Measurements from ENCODE around the gene MPO. TPM values are rescaled to one million over a fixed set of nuclear protein-coding genes. Genes with fewer than 3 reads are reported as not detected.

Gene MPO
- total and polyA plus RNA-seq, 2 of the 8 experiments (the other 6 are each of a cell fraction or from before 2014, with no cell fraction given), result 0.06 to 0.74 TPM

DNA sequence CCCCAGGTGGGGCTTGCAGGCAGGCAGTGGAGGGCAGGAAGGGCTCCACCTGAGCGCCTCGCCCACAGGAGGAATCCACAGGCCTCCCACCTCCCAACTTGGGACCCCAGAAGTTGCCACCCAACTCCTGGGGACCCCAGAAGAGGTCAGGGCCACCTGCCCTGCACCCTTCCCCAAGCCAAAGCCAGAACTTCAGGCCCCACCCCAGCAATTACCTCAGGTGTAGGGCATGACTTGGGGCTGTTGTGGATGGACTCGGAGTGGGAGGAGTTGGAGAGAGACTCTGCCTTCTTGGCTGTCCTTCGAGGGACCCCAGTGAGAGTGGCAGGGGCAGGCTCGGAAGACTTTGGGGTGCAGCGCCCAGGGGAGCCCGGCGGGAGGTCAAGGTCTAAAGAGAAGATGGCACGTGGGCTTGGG is 37.3 kb upstream of the MPO start:
- peaks cover 0 to 3% (median 0%) of the 10 kb centered on the region in 4 experiments; a peak in 2 of 7 replicates for H3K27me3 ChIP-seq (replicated peaks in 1 of 4; ENCODE audit: control insufficient read depth in 3 of 4, extremely low read depth in 1 of 4, insufficient read depth in 3 of 4, low read length in 3 of 4)
- no peak overlapping the region for H2AK5ac ChIP-seq (ENCODE audit: low read depth, low read length)
- H3K56ac ChIP-seq (replicated peaks; ENCODE audit: insufficient read length, low read depth, low read length), result no peak overlapping the region
- no peak overlapping the region for H2BK5ac ChIP-seq (ENCODE audit: low read depth, low read length)
- H4K20me1 ChIP-seq (replicated peaks in 1 of 2; ENCODE audit: control insufficient read depth in 1 of 2, insufficient read depth in 2 of 2, low read length in 2 of 2), result no peaks in the 10 kb centered on the region
- no peak overlapping the region for H2BK12ac ChIP-seq (ENCODE audit: low read depth, low read length)
- DNase-seq (ENCODE audit: low read depth in 1 of 2, low spot score in 2 of 2) (no peak), FAIRE-seq (no peak)
- H3K4me3 ChIP-seq (ENCODE audit: extremely low read depth in 1 of 4, insufficient read depth in 2 of 4, low read depth in 3 of 4, low read length in 4 of 4), result no peak overlapping the region
- no peaks in the 10 kb centered on the region for H3K79me2 ChIP-seq (ENCODE audit: control insufficient read depth in 1 of 2, insufficient read depth in 2 of 2, low read length in 2 of 2)
- no peak overlapping the region for H2BK20ac ChIP-seq (ENCODE audit: low read length)
- POLR2A ChIA-PET (ENCODE audit: partially characterized antibody), result interaction anchor here (1.0 to 3.8 kb wide), 6 partner anchors 10 to 34 kb away, joined by 3 to 12 read pairs (median 4); partner anchors contain the start of gene SUPT4H1
- no peak overlapping the region for H2BK15ac ChIP-seq (ENCODE audit: low read length)
- peaks cover 0 to under 1% (median 0%) of the 10 kb centered on the region in 4 experiments; a peak in 1 of 7 replicates for H3K4me1 ChIP-seq (replicated peaks in 1 of 4; ENCODE audit: control insufficient read depth in 3 of 4, insufficient read depth in 4 of 4, low read length in 3 of 4)
- H3K9me3 ChIP-seq (ENCODE audit: insufficient read depth in 2 of 2, low read depth in 1 of 2, low read length in 1 of 2), result no peaks in the 10 kb centered on the region
- H3K23me2 ChIP-seq (ENCODE audit: low read depth, low read length), result no peaks in the 10 kb centered on the region; the same call in 1 of the 2 replicates
- 92% methylated on average over 8 of the region's 9 CpGs; no CpG with 5 or more reads in 1 of the 2 experiments for WGBS, 2 experiments (ENCODE audit: extremely low coverage in 1 of 2, insufficient coverage in 1 of 2, insufficient read length in 1 of 2, insufficient replicate concordance in 2 of 2, low coverage in 1 of 2, low lambda C conversion rate in 2 of 2, missing lambda C conversion rate in 1 of 2)
- no peak overlapping the region for H3K4ac ChIP-seq (replicated peaks; ENCODE audit: insufficient read length, low read depth, low read length)
- H4K5ac ChIP-seq (ENCODE audit: insufficient read length, low read depth, low read length), result no peak overlapping the region
- H4K91ac ChIP-seq (replicated peaks; ENCODE audit: insufficient read length, low read length), result no peak overlapping the region
- no peaks in the 10 kb centered on the region for H3K36me3 ChIP-seq (ENCODE audit: control insufficient read depth in 2 of 4, insufficient read depth in 4 of 4, low read length in 3 of 4)
- H3K27ac ChIP-seq (ENCODE audit: low read depth, low read length), result no peak overlapping the region
- H3K23ac ChIP-seq (ENCODE audit: insufficient read length), result no peak overlapping the region
- H3K4me2 ChIP-seq (ENCODE audit: insufficient read depth in 1 of 2, low read depth in 2 of 2, low read length in 2 of 2), result no peak overlapping the region
- H2AFZ ChIP-seq (ENCODE audit: low read length), result no peak overlapping the region
- no peak overlapping the region for H3K14ac ChIP-seq (ENCODE audit: insufficient read length)
- H3K79me1 ChIP-seq (ENCODE audit: low read depth, low read length), result no peaks in the 10 kb centered on the region
- no peak overlapping the region for H4K8ac ChIP-seq (ENCODE audit: extremely low read depth, insufficient read depth, low read length)
- no peak overlapping the region for H3K18ac ChIP-seq (ENCODE audit: extremely low read depth, low read length)
- CTCF ChIA-PET (ENCODE audit: partially characterized antibody), result interaction anchor here (0.6 to 21.9 kb wide), 35 partner anchors 9 to 171 kb away, joined by 3 to 384 read pairs (median 5); partner anchors contain the start of genes HSF5, MPO, RNF43 and SUPT4H1
- H3K9ac ChIP-seq (replicated peaks in 1 of 4; ENCODE audit: extremely low read depth in 1 of 4, low read depth in 3 of 4, low read length in 3 of 4), result no peak overlapping the region
- no peak overlapping the region for H2BK120ac ChIP-seq (replicated peaks; ENCODE audit: low read depth, low read length)
- TF ChIP-seq CHD1 (IDR thresholded peaks at IDR 0.05; ENCODE audit: low read depth, low read length) (no peak), SIN3A (conservative IDR thresholded peaks at IDR 0.05 in 1 of 2, IDR thresholded peaks at IDR 0.05 in 1 of 2; ENCODE audit: low read depth in 1 of 2, low read length in 2 of 2) (no peak), SAP30 (IDR thresholded peaks at IDR 0.05; ENCODE audit: insufficient read depth, insufficient replicate concordance, low read length) (no peak), PHF8 (conservative IDR thresholded peaks at IDR 0.05; ENCODE audit: low read depth, low read length) (no peak)
